GM12873 (cell line): ENCODE results near the gene ADAM8.

Source experiments
- CTCF ChIP-seq: IDR thresholded peaks from 2 replicates; pipeline ENCODE4 v1.5.1; 2012; ENCODE audit warnings: low read depth, mild to moderate bottlenecking, moderate library complexity, low read length, control low read depth; ENCODE audit not compliant: insufficient read depth; ENCODE audit errors: missing control alignments

Gene ADAM8

GRCh38 chr10:133270204-133270603, 6.5 kb downstream of the ADAM8 start:
- TF ChIP-seq CTCF = no peak

DNA sequence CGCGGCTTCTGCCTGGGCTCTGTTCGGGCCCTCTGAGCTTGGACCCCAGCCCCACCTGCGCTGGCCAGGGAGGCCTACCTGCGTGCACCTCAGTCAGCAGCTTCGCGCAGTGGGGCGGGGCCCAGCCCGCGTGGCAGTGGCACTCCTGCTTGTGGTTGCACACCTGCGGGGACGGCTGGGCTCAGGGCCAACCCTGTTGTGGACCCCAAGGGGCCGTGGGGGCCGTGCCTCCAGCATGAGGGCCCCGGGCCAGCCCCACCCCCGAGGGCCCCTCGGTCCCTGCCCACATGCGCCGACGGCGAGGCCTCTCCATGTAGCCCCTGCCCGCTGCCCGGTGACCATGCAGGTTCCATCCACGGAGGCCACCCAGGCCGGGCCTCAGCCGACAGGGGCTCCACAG, 7.3 kb downstream of the ADAM8 start:
- TF ChIP-seq CTCF = no peak

GRCh38 chr10:133268532-133268931, 8.1 kb downstream of the ADAM8 start:
- TF ChIP-seq CTCF = no peak

- no peak for TF ChIP-seq CTCF
Observed at GRCh38 chr10:133267829-133268228, 8.8 kb downstream of the ADAM8 start.

GRCh38 chr10:133267293-133267692, 9.4 kb downstream of the ADAM8 start:
- no peak for TF ChIP-seq CTCF

- no peak for TF ChIP-seq CTCF
Observed at GRCh38 chr10:133266056-133266795, 10.4 kb downstream of the ADAM8 start.

GRCh38 chr10:133264461-133264860, 12.2 kb downstream of the ADAM8 start:
- no peak for TF ChIP-seq CTCF
